ENCODE results near the gene FNDC3B.

DNA sequence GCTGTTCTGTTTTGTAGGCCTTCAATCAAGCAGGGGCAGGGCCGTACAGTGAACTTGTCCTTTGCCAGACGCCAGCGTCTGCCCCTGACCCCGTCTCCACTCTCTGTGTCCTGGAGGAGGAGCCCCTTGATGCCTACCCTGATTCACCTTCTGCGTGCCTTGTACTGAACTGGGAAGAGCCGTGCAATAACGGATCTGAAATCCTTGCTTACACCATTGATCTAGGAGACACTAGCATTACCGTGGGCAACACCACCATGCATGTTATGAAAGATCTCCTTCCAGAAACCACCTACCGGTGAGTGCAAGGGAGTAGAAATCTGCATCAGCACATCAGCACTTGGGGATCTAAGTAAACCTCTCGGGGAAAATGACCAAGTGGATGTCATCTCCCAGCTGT, 313.4 kb downstream of the FNDC3B start:
- TF ChIP-seq, protein P1, sequence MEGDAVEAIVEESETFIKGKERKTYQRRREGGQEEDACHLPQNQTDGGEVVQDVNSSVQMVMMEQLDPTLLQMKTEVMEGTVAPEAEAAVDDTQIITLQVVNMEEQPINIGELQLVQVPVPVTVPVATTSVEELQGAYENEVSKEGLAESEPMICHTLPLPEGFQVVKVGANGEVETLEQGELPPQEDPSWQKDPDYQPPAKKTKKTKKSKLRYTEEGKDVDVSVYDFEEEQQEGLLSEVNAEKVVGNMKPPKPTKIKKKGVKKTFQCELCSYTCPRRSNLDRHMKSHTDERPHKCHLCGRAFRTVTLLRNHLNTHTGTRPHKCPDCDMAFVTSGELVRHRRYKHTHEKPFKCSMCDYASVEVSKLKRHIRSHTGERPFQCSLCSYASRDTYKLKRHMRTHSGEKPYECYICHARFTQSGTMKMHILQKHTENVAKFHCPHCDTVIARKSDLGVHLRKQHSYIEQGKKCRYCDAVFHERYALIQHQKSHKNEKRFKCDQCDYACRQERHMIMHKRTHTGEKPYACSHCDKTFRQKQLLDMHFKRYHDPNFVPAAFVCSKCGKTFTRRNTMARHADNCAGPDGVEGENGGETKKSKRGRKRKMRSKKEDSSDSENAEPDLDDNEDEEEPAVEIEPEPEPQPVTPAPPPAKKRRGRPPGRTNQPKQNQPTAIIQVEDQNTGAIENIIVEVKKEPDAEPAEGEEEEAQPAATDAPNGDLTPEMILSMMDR (IDR thresholded peaks at IDR 0.05; ENCODE audit: low read depth, low read length), result no peak
- no peak for TF ChIP-seq MAX (IDR thresholded peaks at IDR 0.05; ENCODE audit: low read depth, low read length)
- TF ChIP-seq POLR2A (IDR thresholded peaks at IDR 0.05; ENCODE audit: extremely low read depth, insufficient read length), result no peak
- TF ChIP-seq MYC (IDR thresholded peaks at IDR 0.05; ENCODE audit: low read depth, low read length), result no peak
